Naive thymus-derived CD4-positive, alpha-beta T cell (primary cell): ENCODE data around the gene PEMT. TPM values are rescaled to one million over a fixed set of nuclear protein-coding genes. Genes with fewer than 3 reads are reported as not detected.

Source experiments
- ATAC-seq: fragments of 150-1000 bp; cut with Tn5 transposase; 2 replicates; pipeline ENCODE4 v1.10.0; 2021; ENCODE audit warnings: mild to moderate bottlenecking, moderate library complexity
- CTCF ChIA-PET: fragments of 350-600 bp; sonication (Branson Sonifier 250); formaldehyde crosslinking; loops from one replicate; lab custom pipeline; 2021; ENCODE audit warnings: antibody characterized with exemption; lab: Charles Lee
- POLR2A ChIA-PET: fragments of 350-600 bp; sonication (Branson Sonifier 250); formaldehyde crosslinking; loops from one replicate; lab custom pipeline; 2021; ENCODE audit warnings: antibody characterized with exemption, inconsistent platforms; lab: Charles Lee
- DNase-seq, 9 donors: peaks; one replicate each; pipeline versions ENCODE4 v3.0.0 to v3.0.0-alpha.2; 2020 to 2022; ENCODE audit warnings: mixed read lengths in 1 of 9
- H3K27ac ChIP-seq: one replicate; pipeline ENCODE4 v1.7.0; 2013; ENCODE audit warnings: mild to moderate bottlenecking, low read depth, low read length, moderate library complexity
- H3K27me3 ChIP-seq, 2 donors: one replicate each; pipeline ENCODE4 v1.7.0; 2013; ENCODE audit warnings: low read length in 2 of 2, mild to moderate bottlenecking in 2 of 2, moderate library complexity in 2 of 2; ENCODE audit not compliant: control insufficient read depth in 2 of 2, insufficient read depth in 2 of 2
- H3K36me3 ChIP-seq, 3 experiments: 1 replicate in 2 of 3; 2 replicates in 1 of 3; pipeline ENCODE4 v1.7.0; 2013; ENCODE audit warnings: low read length in 3 of 3, mild to moderate bottlenecking in 3 of 3, moderate library complexity in 1 of 3; ENCODE audit not compliant: insufficient read depth in 3 of 3, control insufficient read depth in 2 of 3
- H3K4me1 ChIP-seq, 2 donors: one replicate each; pipeline ENCODE4 v1.7.0; 2013; ENCODE audit warnings: low read length in 2 of 2, mild to moderate bottlenecking in 2 of 2, moderate library complexity in 1 of 2; ENCODE audit not compliant: control insufficient read depth in 2 of 2, insufficient read depth in 2 of 2
- H3K4me3 ChIP-seq: 2 replicates; pipeline ENCODE4 v1.7.0; 2013; ENCODE audit warnings: mild to moderate bottlenecking, low read length
- H3K9me3 ChIP-seq, 3 experiments: 1 replicate in 2 of 3; 2 replicates in 1 of 3; pipeline ENCODE4 v1.7.0; 2013; ENCODE audit warnings: low read length in 3 of 3; ENCODE audit not compliant: control insufficient read depth in 2 of 3
- H3K27ac Mint-ChIP-seq, 9 donors: one replicate each; pipeline ENCODE4 v1.8.0; 2020 to 2022; ENCODE audit warnings: mixed read lengths in 9 of 9, mild to moderate bottlenecking in 8 of 9, moderate library complexity in 5 of 9, inconsistent platforms in 2 of 9
- H3K27me3 Mint-ChIP-seq, 5 donors: one replicate each; pipeline ENCODE4 v1.8.0; 2021 to 2022; ENCODE audit warnings: mixed read lengths in 5 of 5, mild to moderate bottlenecking in 1 of 5
- H3K36me3 Mint-ChIP-seq, 5 donors: one replicate each; pipeline ENCODE4 v1.8.0; 2020 to 2022; ENCODE audit warnings: mixed read lengths in 5 of 5, mild to moderate bottlenecking in 3 of 5, inconsistent platforms in 1 of 5
- H3K4me1 Mint-ChIP-seq, 7 donors: one replicate each; pipeline ENCODE4 v1.8.0; 2020 to 2022; ENCODE audit warnings: mixed read lengths in 7 of 7, mild to moderate bottlenecking in 3 of 7, inconsistent platforms in 1 of 7
- H3K4me3 Mint-ChIP-seq, 10 donors: one replicate each; pipeline ENCODE4 v1.8.0; 2020 to 2022; ENCODE audit warnings: mild to moderate bottlenecking in 10 of 10, mixed read lengths in 10 of 10, moderate library complexity in 6 of 10, inconsistent platforms in 2 of 10
- H3K9me3 Mint-ChIP-seq, 11 donors: one replicate each; pipeline ENCODE4 v1.8.0; 2020 to 2022; ENCODE audit warnings: mixed read lengths in 11 of 11, mild to moderate bottlenecking in 4 of 11, inconsistent platforms in 1 of 11, moderate library complexity in 1 of 11
- intact Hi-C, 2 donors: fragments of 100-400 bp; cut with micrococcal nuclease; formaldehyde crosslinking; loops; one replicate each; pipeline ENCODE4 v1.15.1; 2023
- polyA plus RNA-seq, 2 donors: library from polyadenylated mRNA; unstranded; fragments of 300-500 nt; fragmentation: Illumina TruSeq; gene quantifications; one replicate each; pipeline ENCODE4 v1.2.3, GENCODE V29; 2021
- total RNA-seq, 6 experiments: library from RNA in 5 of 6; stranded (reverse) in 5 of 6; gene quantifications; 1 replicate in 5 of 6; 2 replicates in 1 of 6; pipeline ENCODE4 v1.2.3 and lab custom pipeline; 2021 to 2026

PEMT gene
- total and polyA plus RNA-seq, 7 experiments from 2014 or later, result 9.5 to 34.1 (median 12.3) TPM

- DNase-seq (no peak), ATAC-seq (no peak)
- Mint-ChIP-seq H3K27ac (no peak overlapping the region), H3K9me3 (no peaks in the 10 kb centered on the region), H3K36me3 (no peaks in the 10 kb centered on the region), H3K4me3 (no peak overlapping the region), H3K27me3 (no peaks in the 10 kb centered on the region), H3K4me1 (peaks cover 0 to 3% (median 0%) of the 10 kb centered on the region in 7 donors)
- Histone ChIP-seq H3K4me3 (no peak overlapping the region), H3K4me1 (no peaks in the 10 kb centered on the region), H3K9me3 (no peaks in the 10 kb centered on the region), H3K27ac (no peak overlapping the region), H3K27me3 (no peaks in the 10 kb centered on the region), H3K36me3 (no peaks in the 10 kb centered on the region)
- intact Hi-C loops, result no loop called here
- POLR2A ChIA-PET, result no interaction called here
- CTCF ChIA-PET, result no interaction called here
These were observed 38.0 kb downstream of the PEMT start for GRCh38 chr17:17553217-17554195.

GRCh38 chr17:17552351-17553216 lies 38.9 kb downstream of the PEMT start:
- Mint-ChIP-seq H3K4me3 (no peak overlapping the region), H3K27ac (no peak overlapping the region), H3K27me3 (no peaks in the 10 kb centered on the region), H3K4me1 (peaks cover 0 to 3% (median 0%) of the 10 kb centered on the region in 7 donors), H3K9me3 (no peaks in the 10 kb centered on the region), H3K36me3 (peaks cover 0 to 3% (median 0%) of the 10 kb centered on the region in 5 donors)
- no peaks in the 10 kb centered on the region for H3K27me3 ChIP-seq
- H3K4me1 ChIP-seq, result no peaks in the 10 kb centered on the region
- ChIA-PET POLR2A (no interaction called here), CTCF (interaction anchor here (0.6 kb wide), 1 partner anchor 461 kb away, joined by 4 read pairs; no protein-coding TSS in a partner anchor)
- intact Hi-C loops, result no loop called here
- no peak overlapping the region for H3K27ac ChIP-seq
- H3K4me3 ChIP-seq, result no peak overlapping the region
- ATAC-seq, result no peak
- no peaks in the 10 kb centered on the region for H3K36me3 ChIP-seq
- H3K9me3 ChIP-seq, result no peaks in the 10 kb centered on the region
- no peak for DNase-seq

- H3K27ac Mint-ChIP-seq, result no peak overlapping the region
- no peak overlapping the region for H3K4me3 ChIP-seq
- CTCF ChIA-PET, result no interaction called here
These were observed 40.1 kb downstream of the PEMT start for GRCh38 chr17:17551361-17551760.

GRCh38 chr17:17549732-17550366 lies 41.7 kb downstream of the PEMT start:
- ChIA-PET POLR2A (no interaction called here), CTCF (no interaction called here)
- Mint-ChIP-seq H3K4me1 (no peaks in the 10 kb centered on the region), H3K27me3 (no peaks in the 10 kb centered on the region), H3K36me3 (peaks cover 0 to 4% (median 0%) of the 10 kb centered on the region in 5 donors), H3K4me3 (no peak overlapping the region), H3K9me3 (no peaks in the 10 kb centered on the region), H3K27ac (peak overlapping the region in 1 of 9 donors; percentile 8)
- H3K4me1 ChIP-seq, result no peaks in the 10 kb centered on the region
- intact Hi-C loops, result no loop called here
- no peak overlapping the region for H3K4me3 ChIP-seq
- no peaks in the 10 kb centered on the region for H3K36me3 ChIP-seq
- H3K27ac ChIP-seq, result no peak overlapping the region
- no peaks in the 10 kb centered on the region for H3K9me3 ChIP-seq
- ATAC-seq (no peak), DNase-seq (no peak)
- no peaks in the 10 kb centered on the region for H3K27me3 ChIP-seq

More at GRCh38 chr17:17551361-17551760, 40.1 kb downstream of the PEMT start:
- DNase-seq (no peak), ATAC-seq (no peak)
- no peaks in the 10 kb centered on the region for H3K36me3 ChIP-seq
- intact Hi-C loops, result no loop called here
- POLR2A ChIA-PET, result no interaction called here
- Mint-ChIP-seq H3K36me3 (peaks cover 0 to 4% (median 0%) of the 10 kb centered on the region in 5 donors), H3K4me3 (no peak overlapping the region), H3K27me3 (no peaks in the 10 kb centered on the region), H3K9me3 (no peaks in the 10 kb centered on the region), H3K4me1 (no peaks in the 10 kb centered on the region)
- H3K4me1 ChIP-seq, result no peaks in the 10 kb centered on the region
- no peaks in the 10 kb centered on the region for H3K9me3 ChIP-seq
- H3K27ac ChIP-seq, result no peak overlapping the region
- H3K27me3 ChIP-seq, result no peaks in the 10 kb centered on the region

- Histone ChIP-seq H3K4me3 (no peak overlapping the region), H3K36me3 (no peaks in the 10 kb centered on the region), H3K9me3 (no peaks in the 10 kb centered on the region), H3K27ac (no peak overlapping the region), H3K27me3 (no peaks in the 10 kb centered on the region), H3K4me1 (no peaks in the 10 kb centered on the region)
- no peak overlapping the region for H3K4me3 Mint-ChIP-seq
- ATAC-seq (no peak), DNase-seq (no peak)
- H3K27me3 Mint-ChIP-seq, result no peaks in the 10 kb centered on the region
- CTCF ChIA-PET, result interaction anchor here (0.6 kb wide), 1 partner anchor 193 kb away, joined by 3 read pairs; no protein-coding TSS in a partner anchor
- H3K4me1 Mint-ChIP-seq, result no peaks in the 10 kb centered on the region
- POLR2A ChIA-PET, result no interaction called here
- H3K27ac Mint-ChIP-seq, result no peak overlapping the region
- H3K9me3 Mint-ChIP-seq, result no peaks in the 10 kb centered on the region
- peaks cover 0 to 4% (median 0%) of the 10 kb centered on the region in 5 donors for H3K36me3 Mint-ChIP-seq
- intact Hi-C loops, result no loop called here
These were observed 43.5 kb downstream of the PEMT start for GRCh38 chr17:17548044-17548443.

GRCh38 chr17:17547210-17547764 lies 44.2 kb downstream of the PEMT start:
- Mint-ChIP-seq H3K9me3 (no peaks in the 10 kb centered on the region), H3K4me3 (no peak overlapping the region), H3K27me3 (no peaks in the 10 kb centered on the region), H3K36me3 (peaks cover 0 to 4% (median 0%) of the 10 kb centered on the region in 5 donors), H3K4me1 (no peaks in the 10 kb centered on the region), H3K27ac (no peak overlapping the region)
- Histone ChIP-seq H3K36me3 (no peaks in the 10 kb centered on the region), H3K4me1 (no peaks in the 10 kb centered on the region), H3K9me3 (no peaks in the 10 kb centered on the region), H3K4me3 (no peak overlapping the region), H3K27ac (no peak overlapping the region), H3K27me3 (no peaks in the 10 kb centered on the region)
- ATAC-seq (no peak), DNase-seq (no peak)
- POLR2A ChIA-PET, result no interaction called here
- CTCF ChIA-PET, result interaction anchor here (0.6 kb wide), 1 partner anchor 192 kb away, joined by 3 read pairs; no protein-coding TSS in a partner anchor
- intact Hi-C loops, result no loop called here
